SIG-M5 treated with dmso at 0.1 percent for 504 hours (cell line): ENCODE data around the gene RADX.
"Not testable (repeated sequence)": the region's sequence is repeated elsewhere in the genome, so short reads cannot be mapped to it uniquely, and the experiment has no call there.

Source experiments
- DNase-seq: peaks from one replicate; lab custom pipeline; 2025; ENCODE audit not compliant: unreplicated experiment; lab: John Stamatoyannopoulos, UW

Gene RADX

GRCh38 chrX:106611679-106612392, at the start of gene RADX:
RADX (plus strand) TSS chrX:106611978; CDS start chrX:106612081, 103 bp downstream.
- no peak for DNase-seq

GRCh38 chrX:106564986-106565385, 46.8 kb upstream of the RADX start:
- no peak for DNase-seq

- DNase-seq = no peak
Observed at GRCh38 chrX:106566362-106566761, 45.4 kb upstream of the RADX start.

GRCh38 chrX:106581856-106582255, 29.9 kb upstream of the RADX start:
- no peak for DNase-seq

- no peak for DNase-seq
Observed at GRCh38 chrX:106585478-106585877, 26.3 kb upstream of the RADX start.

GRCh38 chrX:106588801-106589200, 23.0 kb upstream of the RADX start:
- no peak for DNase-seq

GRCh38 chrX:106599411-106599810, 12.4 kb upstream of the RADX start:
- no peak for DNase-seq

GRCh38 chrX:106606571-106606970, 5.2 kb upstream of the RADX start:
- no peak for DNase-seq

GRCh38 chrX:106608016-106608415, 3.8 kb upstream of the RADX start:
- no peak for DNase-seq

GRCh38 chrX:106611317-106611678, 480 bp upstream of the RADX start:
- DNase-seq = no peak

GRCh38 chrX:106612393-106612763, 600 bp downstream of the RADX start:
- no peak for DNase-seq

GRCh38 chrX:106613277-106613676, 1.5 kb downstream of the RADX start:
- DNase-seq = no peak

GRCh38 chrX:106615041-106615440, 3.3 kb downstream of the RADX start:
- DNase-seq = no peak

- no peak for DNase-seq
Observed at GRCh38 chrX:106619797-106620196, 8.0 kb downstream of the RADX start.

- no peak for DNase-seq
Observed at GRCh38 chrX:106621836-106622235, 10.1 kb downstream of the RADX start.

GRCh38 chrX:106626789-106627188, 15.0 kb downstream of the RADX start:
- DNase-seq = no peak

GRCh38 chrX:106631615-106632014, 19.8 kb downstream of the RADX start:
- no peak for DNase-seq

GRCh38 chrX:106649523-106650428, 38.0 kb downstream of the RADX start:
- DNase-seq = no peak

- DNase-seq = not testable (repeated sequence)
Observed at GRCh38 chrX:106653625-106654024, 41.8 kb downstream of the RADX start.

- DNase-seq = no peak
Observed at GRCh38 chrX:106670631-106671030, 58.9 kb downstream of the RADX start.

- no peak for DNase-seq
Observed at GRCh38 chrX:106672527-106672926, 60.7 kb downstream of the RADX start.

- no peak for DNase-seq
Observed at GRCh38 chrX:106680716-106681115, 68.9 kb downstream of the RADX start.
